H9 (cell line): ENCODE data around the gene STKLD1. TPM values are rescaled to one million over a fixed set of nuclear protein-coding genes. Genes with fewer than 3 reads are reported as not detected.

Experiments used
- DNase-seq: peaks from one replicate; pipeline ENCODE4 v3.0.0-alpha.2; 2017
- H2AFZ ChIP-seq: one replicate; pipeline ENCODE4 v1.6.1; 2013; ENCODE audit warnings: mild to moderate bottlenecking, low read length, control low read depth, moderate library complexity
- H2AK5ac ChIP-seq: 2 replicates; pipeline ENCODE4 v1.6.1; 2013; ENCODE audit warnings: low read length, control low read depth, mixed read lengths; ENCODE audit not compliant: insufficient read length
- H2BK120ac ChIP-seq: one replicate; pipeline ENCODE4 v1.6.1; 2013; ENCODE audit warnings: low read depth, mild to moderate bottlenecking, low read length, control low read depth, inconsistent platforms; ENCODE audit not compliant: poor library complexity, severe bottlenecking
- H2BK12ac ChIP-seq: 2 replicates; pipeline ENCODE4 v1.6.1; 2013; ENCODE audit warnings: low read length, control low read depth, mixed read lengths, low read depth; ENCODE audit not compliant: insufficient read length
- H2BK15ac ChIP-seq: 2 replicates; pipeline ENCODE4 v1.6.1; 2013; ENCODE audit warnings: low read depth, low read length, control low read depth
- H2BK20ac ChIP-seq: one replicate; pipeline ENCODE4 v1.6.1; 2013; ENCODE audit warnings: low read depth, mild to moderate bottlenecking, low read length, control low read depth, inconsistent platforms; ENCODE audit not compliant: poor library complexity, severe bottlenecking
- H2BK5ac ChIP-seq: 2 replicates; pipeline ENCODE4 v1.6.1; 2013; ENCODE audit warnings: low read length, control low read depth, mixed read lengths; ENCODE audit not compliant: insufficient read length
- H3K14ac ChIP-seq: 2 replicates; pipeline ENCODE4 v1.6.1; 2013; ENCODE audit warnings: low read length, control low read depth; ENCODE audit not compliant: insufficient read depth
- H3K18ac ChIP-seq: 2 replicates; pipeline ENCODE4 v1.6.1; 2013; ENCODE audit warnings: low read depth, mild to moderate bottlenecking, mixed read lengths, low read length, control low read depth; ENCODE audit not compliant: insufficient read length
- H3K23ac ChIP-seq: 2 replicates; pipeline ENCODE4 v1.6.1; 2013; ENCODE audit warnings: low read length, control low read depth, mixed read lengths, low read depth; ENCODE audit not compliant: insufficient read length
- H3K23me2 ChIP-seq: 2 replicates; pipeline ENCODE4 v1.6.1; 2013; ENCODE audit warnings: low read depth, mild to moderate bottlenecking, mixed read lengths, low read length, control low read depth; ENCODE audit not compliant: insufficient read length, poor library complexity, severe bottlenecking
- H3K27ac ChIP-seq: 2 replicates; pipeline ENCODE4 v1.5.1; 2013; ENCODE audit warnings: low read length, control low read depth, mixed read lengths, low read depth; ENCODE audit not compliant: insufficient read length
- H3K27me3 ChIP-seq: 2 replicates; pipeline ENCODE4 v1.6.1; 2013; ENCODE audit warnings: low read length, control low read depth, inconsistent platforms; ENCODE audit not compliant: insufficient read depth
- H3K4ac ChIP-seq: 2 replicates; pipeline ENCODE4 v1.6.1; 2013; ENCODE audit warnings: low read depth, mild to moderate bottlenecking, control low read depth, inconsistent platforms, low read length, moderate library complexity
- H3K4me1 ChIP-seq: 2 replicates; pipeline ENCODE4 v1.6.1; 2013; ENCODE audit warnings: low read length, control low read depth, inconsistent platforms; ENCODE audit not compliant: insufficient read depth
- H3K4me2 ChIP-seq: 2 replicates; pipeline ENCODE4 v1.6.1; 2013; ENCODE audit warnings: low read length, control low read depth, mixed read lengths; ENCODE audit not compliant: insufficient read length, insufficient read depth
- H3K56ac ChIP-seq: 2 replicates; pipeline ENCODE4 v1.6.1; 2013; ENCODE audit warnings: low read depth, mild to moderate bottlenecking, mixed read lengths, low read length, control low read depth; ENCODE audit not compliant: insufficient read length
- H3K79me1 ChIP-seq: 2 replicates; pipeline ENCODE4 v1.6.1; 2013; ENCODE audit warnings: low read depth, mild to moderate bottlenecking, moderate library complexity, low read length, control low read depth, inconsistent platforms; ENCODE audit not compliant: insufficient read depth, poor library complexity, severe bottlenecking
- H3K79me2 ChIP-seq: 2 replicates; pipeline ENCODE4 v1.6.1; 2013; ENCODE audit warnings: low read length, control low read depth, inconsistent platforms; ENCODE audit not compliant: insufficient read depth
- H3K9ac ChIP-seq: 2 replicates; pipeline ENCODE4 v1.6.1; 2013; ENCODE audit warnings: low read length, control low read depth, mixed read lengths; ENCODE audit not compliant: insufficient read length; ENCODE audit errors: extremely low read depth
- H3K9me3 ChIP-seq: one replicate; pipeline ENCODE4 v1.6.1; 2013; ENCODE audit warnings: low read depth, low read length, inconsistent platforms; ENCODE audit not compliant: control insufficient read depth
- H3T11ph ChIP-seq: one replicate; pipeline ENCODE4 v1.6.1; 2013; ENCODE audit warnings: mild to moderate bottlenecking, low read length, control low read depth, inconsistent platforms
- H4K20me1 ChIP-seq: one replicate; pipeline ENCODE4 v1.6.1; 2013; ENCODE audit not compliant: control insufficient read depth, insufficient read length, insufficient read depth
- H4K5ac ChIP-seq: 2 replicates; pipeline ENCODE4 v1.6.1; 2013; ENCODE audit warnings: low read depth, mild to moderate bottlenecking, mixed read lengths, low read length, control low read depth; ENCODE audit not compliant: insufficient read length
- H4K8ac ChIP-seq: replicated peaks from 2 replicates; pipeline ENCODE4 v1.6.1; 2013; ENCODE audit warnings: low read length, control low read depth, mixed read lengths, low read depth; ENCODE audit not compliant: insufficient read length
- H4K91ac ChIP-seq: 2 replicates; pipeline ENCODE4 v1.6.1; 2013; ENCODE audit warnings: low read depth, mild to moderate bottlenecking, moderate library complexity, mixed read lengths, low read length, control low read depth; ENCODE audit not compliant: insufficient read length
- H3K27ac Mint-ChIP-seq, 3 experiments: 2 replicates in 2 of 3; 3 replicates in 1 of 3; pipeline ENCODE4 v1.8.0; 2020 to 2021; ENCODE audit warnings: mixed read lengths in 3 of 3, mild to moderate bottlenecking in 1 of 3, moderate library complexity in 1 of 3
- H3K27me3 Mint-ChIP-seq: 2 replicates; pipeline ENCODE4 v1.8.0; 2021; ENCODE audit warnings: low read depth, mild to moderate bottlenecking, moderate library complexity, mixed read lengths
- H3K36me3 Mint-ChIP-seq, 3 experiments: 2 replicates in 2 of 3; 3 replicates in 1 of 3; pipeline ENCODE4 v1.8.0; 2020 to 2021; ENCODE audit warnings: low read depth in 3 of 3, mixed read lengths in 3 of 3; ENCODE audit not compliant: insufficient read depth in 1 of 3
- H3K4me1 Mint-ChIP-seq, 2 experiments: 2 replicates each; pipeline ENCODE4 v1.8.0; 2020; ENCODE audit warnings: mixed read lengths in 2 of 2
- H3K4me3 Mint-ChIP-seq, 2 experiments: 2 replicates in 1 of 2; 3 replicates in 1 of 2; pipeline ENCODE4 v1.8.0; 2020 to 2021; ENCODE audit warnings: mild to moderate bottlenecking in 2 of 2, mixed read lengths in 2 of 2, moderate library complexity in 1 of 2
- H3K9me3 Mint-ChIP-seq, 2 experiments: 2 replicates in 1 of 2; 3 replicates in 1 of 2; pipeline ENCODE4 v1.8.0; 2020; ENCODE audit warnings: mild to moderate bottlenecking in 2 of 2, mixed read lengths in 2 of 2, moderate library complexity in 1 of 2
- WGBS: extraction: QIAGEN DNeasy Blood & Tissue Kit; methylation state at CpG from one replicate; pipeline ENCODE4 v1.1.7; 2013; ENCODE audit warnings: missing lambda C conversion rate, low lambda C conversion rate, mixed read lengths; ENCODE audit not compliant: insufficient read length; ENCODE audit errors: extremely low coverage; 5-methylcytosine and 5-hydroxymethylcytosine counted together
- total RNA-seq: library from RNA; stranded (reverse); gene quantifications from 2 replicates; pipeline ENCODE4 v1.2.1, GENCODE V29; 2021
- TF ChIP-seq, protein P1 (sequence below): fragments of 200-600 bp; sonication (generic); conservative IDR thresholded peaks from 3 replicates; pipeline ENCODE4 v1.8.0; 2021; ENCODE audit warnings: antibody characterized with exemption, mild to moderate bottlenecking

Gene STKLD1
- total RNA-seq, 1 experiment from 2014 or later: 0.57 TPM

- no peak overlapping the region for H3K14ac ChIP-seq
- H2BK20ac ChIP-seq: no peak overlapping the region
- TF ChIP-seq, protein P1, sequence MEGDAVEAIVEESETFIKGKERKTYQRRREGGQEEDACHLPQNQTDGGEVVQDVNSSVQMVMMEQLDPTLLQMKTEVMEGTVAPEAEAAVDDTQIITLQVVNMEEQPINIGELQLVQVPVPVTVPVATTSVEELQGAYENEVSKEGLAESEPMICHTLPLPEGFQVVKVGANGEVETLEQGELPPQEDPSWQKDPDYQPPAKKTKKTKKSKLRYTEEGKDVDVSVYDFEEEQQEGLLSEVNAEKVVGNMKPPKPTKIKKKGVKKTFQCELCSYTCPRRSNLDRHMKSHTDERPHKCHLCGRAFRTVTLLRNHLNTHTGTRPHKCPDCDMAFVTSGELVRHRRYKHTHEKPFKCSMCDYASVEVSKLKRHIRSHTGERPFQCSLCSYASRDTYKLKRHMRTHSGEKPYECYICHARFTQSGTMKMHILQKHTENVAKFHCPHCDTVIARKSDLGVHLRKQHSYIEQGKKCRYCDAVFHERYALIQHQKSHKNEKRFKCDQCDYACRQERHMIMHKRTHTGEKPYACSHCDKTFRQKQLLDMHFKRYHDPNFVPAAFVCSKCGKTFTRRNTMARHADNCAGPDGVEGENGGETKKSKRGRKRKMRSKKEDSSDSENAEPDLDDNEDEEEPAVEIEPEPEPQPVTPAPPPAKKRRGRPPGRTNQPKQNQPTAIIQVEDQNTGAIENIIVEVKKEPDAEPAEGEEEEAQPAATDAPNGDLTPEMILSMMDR: no peak
- no peak overlapping the region for H2BK12ac ChIP-seq
- no peaks in the 10 kb centered on the region for H3K4me1 ChIP-seq
- Mint-ChIP-seq H3K27ac (no peak overlapping the region), H3K27me3 (peaks cover 24% of the 10 kb centered on the region), H3K4me3 (peak overlapping the region; percentile 67 to 86), H3K36me3 (peaks cover 0 to 12% (median 7%) of the 10 kb centered on the region in 3 experiments; a peak in 6 of 7 replicates), H3K4me1 (peaks cover 7% of the 10 kb centered on the region in 2 experiments; a peak in 3 of 4 replicates), H3K9me3 (peaks cover 4 to 7% of the 10 kb centered on the region in 2 experiments; a peak in 4 of 5 replicates)
- H4K20me1 ChIP-seq: no peaks in the 10 kb centered on the region
- H3T11ph ChIP-seq: no peak overlapping the region
- no peak overlapping the region for H2BK5ac ChIP-seq
- no peak overlapping the region for H4K8ac ChIP-seq
- H3K23me2 ChIP-seq: peaks cover 7% of the 10 kb centered on the region
- H3K18ac ChIP-seq: no peak overlapping the region
- peaks cover 2% of the 10 kb centered on the region; the same call in 1 of the 2 replicates for H3K27me3 ChIP-seq
- H3K23ac ChIP-seq: no peak overlapping the region
- no peak overlapping the region for H3K56ac ChIP-seq
- H3K9ac ChIP-seq: no peak overlapping the region
- H3K4me2 ChIP-seq: peak overlapping the region; percentile 26
- H3K4ac ChIP-seq: no peak overlapping the region
- H3K27ac ChIP-seq: no peak overlapping the region
- H4K91ac ChIP-seq: no peak overlapping the region
- no peak overlapping the region for H2BK120ac ChIP-seq
- H4K5ac ChIP-seq: no peak overlapping the region
- WGBS: no CpG with 5 or more reads among the region's 10 CpGs
- H2AK5ac ChIP-seq: no peak overlapping the region
- H3K9me3 ChIP-seq: no peaks in the 10 kb centered on the region
- H3K79me1 ChIP-seq: no peaks in the 10 kb centered on the region
- no peak overlapping the region for H2AFZ ChIP-seq
- DNase-seq: no peak
- no peak overlapping the region for H2BK15ac ChIP-seq
- H3K79me2 ChIP-seq: no peaks in the 10 kb centered on the region
Measured at GRCh38 chr9:133427658-133428348, 51.6 kb downstream of the STKLD1 start.
